Endothelial cell of umbilical vein (primary cell): ENCODE results near the gene ZNF618. TPM values are rescaled to one million over a fixed set of nuclear protein-coding genes. Genes with fewer than 3 reads are reported as not detected.

Experiments
- BruUV-seq: library from RNA; stranded (reverse); fragments of 400-500 nt; replicated peaks from 2 replicates; lab custom pipeline; 2021; lab: Mats Ljungman, UMichigan
- CTCF ChIA-PET: fragments of 300-600, 350-600 bp; sonication (Branson Sonifier 250); formaldehyde crosslinking; loops from one replicate; lab custom pipeline; 2021; ENCODE audit warnings: antibody characterized with exemption, inconsistent platforms; lab: Charles Lee
- POLR2A ChIA-PET: fragments of 300-600, 350-600 bp; sonication (Branson Sonifier 250); formaldehyde crosslinking; loops from one replicate; lab custom pipeline; 2021; ENCODE audit warnings: antibody characterized with exemption, inconsistent platforms; lab: Charles Lee
- DNase-seq: peaks from one replicate; pipeline ENCODE4 v3.0.0-alpha.2; 2011; ENCODE audit warnings: low read depth, low spot score
- FAIRE-seq: peaks from 2 replicates; lab custom pipeline; 2011; peaks lifted over from hg19 to GRCh38; lab: Jason Lieb, UNC
- H2AFZ ChIP-seq: 2 replicates; pipeline ENCODE4 v1.6.0; 2012; ENCODE audit warnings: low read depth, low read length, control low read depth, inconsistent platforms
- H3K27ac ChIP-seq: 2 replicates; pipeline ENCODE4 v1.5.1; 2011; ENCODE audit warnings: low read depth, mild to moderate bottlenecking, control low read depth, low read length, moderate library complexity; ENCODE audit not compliant: insufficient read depth
- H3K27me3 ChIP-seq, 2 experiments: 2 replicates each; pipeline versions ENCODE4 v1.6.0 to v1.6.1; 2011; ENCODE audit warnings: low read length in 2 of 2, mixed read lengths in 1 of 2; ENCODE audit not compliant: control insufficient read depth in 2 of 2, insufficient read depth in 2 of 2
- H3K36me3 ChIP-seq, 2 experiments: 2 replicates in 1 of 2; 3 replicates in 1 of 2; pipeline ENCODE4 v1.5.1; 2011; ENCODE audit warnings: low read length in 2 of 2, mild to moderate bottlenecking in 1 of 2, moderate library complexity in 1 of 2; ENCODE audit not compliant: control insufficient read depth in 2 of 2, insufficient read depth in 2 of 2; ENCODE audit errors: extremely low read depth in 1 of 2
- H3K4me1 ChIP-seq: 3 replicates; pipeline ENCODE4 v1.5.1; 2011; ENCODE audit warnings: mild to moderate bottlenecking, low read length; ENCODE audit not compliant: control insufficient read depth, insufficient read depth; ENCODE audit errors: extremely low read depth
- H3K4me2 ChIP-seq: 2 replicates; pipeline ENCODE4 v1.6.1; 2011; ENCODE audit warnings: low read length, control low read depth, mixed read lengths; ENCODE audit not compliant: insufficient read depth
- H3K4me3 ChIP-seq, 3 experiments: fragments of 200-600 bp in 1 of 3; sonication (generic), shearing (Covaris generic) in 1 of 3; replicated peaks in 1 of 3; 2 replicates each; pipeline ENCODE4 v1.5.1; 2011 to 2016; ENCODE audit warnings: control low read depth in 3 of 3, low read length in 3 of 3, mild to moderate bottlenecking in 2 of 3, inconsistent platforms in 1 of 3, low read depth in 1 of 3, moderate library complexity in 1 of 3; ENCODE audit not compliant: insufficient read depth in 1 of 3
- H3K79me2 ChIP-seq: 2 replicates; pipeline ENCODE4 v1.6.0; 2012; ENCODE audit warnings: low read length, inconsistent platforms; ENCODE audit not compliant: control insufficient read depth, insufficient read depth
- H3K9ac ChIP-seq: replicated peaks from 2 replicates; pipeline ENCODE3; 2011; ENCODE audit warnings: low read length, control low read depth; ENCODE audit not compliant: insufficient read depth; ENCODE audit errors: extremely low read depth
- H3K9me1 ChIP-seq: replicated peaks from 3 replicates; pipeline ENCODE4 v1.6.0; 2011; ENCODE audit warnings: mild to moderate bottlenecking, low read length; ENCODE audit not compliant: control insufficient read depth, insufficient read depth; ENCODE audit errors: extremely low read depth
- H3K9me3 ChIP-seq: replicated peaks from 2 replicates; pipeline ENCODE4 v1.5.1; 2012; ENCODE audit warnings: low read length, inconsistent platforms; ENCODE audit not compliant: control insufficient read depth, insufficient read depth
- H4K20me1 ChIP-seq: replicated peaks from 2 replicates; pipeline ENCODE3; 2011; ENCODE audit warnings: mild to moderate bottlenecking, low read length; ENCODE audit not compliant: control insufficient read depth, insufficient read depth; ENCODE audit errors: extremely low read depth
- POLR2A ChIP-seq: IDR thresholded peaks from 2 replicates; pipeline ENCODE4 v1.6.1; 2012; ENCODE audit warnings: low read depth, mild to moderate bottlenecking, control low read depth, low read length
- dilution Hi-C: fragments of 300-500 bp; cut with MboI; formaldehyde crosslinking; loops from one replicate; pipeline ENCODE4 v1.15.0; 2019; ENCODE audit warnings: low sequenced_read_pairs; ENCODE audit not compliant: extremely low pct_ligation_motif_present
- intact Hi-C: fragments of 100-400 bp; cut with micrococcal nuclease; formaldehyde crosslinking; loops from one replicate; pipeline ENCODE4 v1.10.0; 2022
- polyA plus RNA-seq, 4 experiments: library from polyadenylated mRNA; depleted of rRNA in 3 of 4; stranded (reverse) in 3 of 4; unstranded in 1 of 4; fragments of >200 nt; gene quantifications; 2 replicates each; pipeline versions ENCODE4 v1.2.1 to v1.2.3, GENCODE V29; 2011 to 2012; ENCODE audit warnings: missing spikeins in 1 of 4
- total RNA-seq: library from RNA; stranded (reverse); gene quantifications from 2 replicates; pipeline ENCODE4 v1.2.3, GENCODE V29; 2021

ZNF618 gene
- total and polyA plus RNA-seq, 2 donors (not counting 3 experiments of a cell fraction or from before 2014, with no cell fraction given) = 22.6 to 80.3 TPM

DNA sequence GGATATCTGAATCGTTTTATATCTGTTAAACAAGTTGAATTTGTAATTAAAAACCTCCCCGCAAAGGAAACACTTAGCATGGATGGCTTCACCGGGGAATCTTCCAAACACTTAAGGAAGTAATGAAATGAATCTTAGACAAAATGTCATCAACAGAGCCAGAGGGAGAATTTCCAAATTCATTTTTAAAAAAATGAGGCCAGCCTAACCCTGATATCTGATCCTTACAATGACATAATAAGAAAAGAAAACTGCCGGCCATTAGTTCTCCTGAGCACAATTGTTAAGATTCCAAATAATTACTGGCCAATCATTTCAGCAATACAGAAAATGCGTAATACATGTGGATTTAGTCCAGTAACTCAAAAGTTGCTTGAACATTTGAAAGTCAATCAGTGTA lies 229.1 kb downstream of the ZNF618 start:
- H3K79me2 ChIP-seq = no peaks in the 10 kb centered on the region
- POLR2A ChIA-PET = no interaction called here
- dilution Hi-C loops (no loop called here), intact Hi-C loops (no loop called here)
- no peaks in the 10 kb centered on the region for H3K9me1 ChIP-seq
- H3K36me3 ChIP-seq = no peaks in the 10 kb centered on the region
- no peaks in the 10 kb centered on the region for H4K20me1 ChIP-seq
- FAIRE-seq (peak; percentile 82), DNase-seq (no peak)
- H2AFZ ChIP-seq = peak overlapping the region; percentile 19
- no peak overlapping the region for H3K9ac ChIP-seq
- CTCF ChIA-PET = interaction anchor here (1.1 to 6.5 kb wide), 3 partner anchors 22 to 186 kb away, joined by 6 to 277 read pairs (median 159); no protein-coding TSS in a partner anchor
- H3K4me2 ChIP-seq = no peak overlapping the region
- no peak overlapping the region for H3K4me3 ChIP-seq
- peaks cover 17% of the 10 kb centered on the region for H3K4me1 ChIP-seq
- BruUV-seq = no TSS peak
- H3K27ac ChIP-seq = no peak overlapping the region
- TF ChIP-seq POLR2A = no peak
- peaks cover 3% of the 10 kb centered on the region for H3K9me3 ChIP-seq
- no peaks in the 10 kb centered on the region for H3K27me3 ChIP-seq

Other genes with a start within 250 kb of the ZNF618 start
- gene AMBP, start 202.0 kb downstream of the ZNF618 start, total RNA-seq = not detected in 2 replicates
- gene AMBP, start 202.0 kb downstream of the ZNF618 start, polyA plus RNA-seq = not detected in 2 replicates
- gene KIF12, start 223.0 kb downstream of the ZNF618 start, total RNA-seq = 0.51 and 0.97 TPM in 2 replicates
- 0.46 and 0.88 TPM in 2 replicates for gene KIF12, start 223.0 kb downstream of the ZNF618 start, polyA plus RNA-seq